Gastrocnemius medialis (tissue), 4 donors: ENCODE measurements around the gene EEF2KMT.

Experiments used
- CTCF ChIP-seq, 5 experiments: fragments of 450-650 bp in 3 of 5; fragments of 200-600 bp in 2 of 5; sonication (generic) in 2 of 5; IDR thresholded peaks in 4 of 5; conservative IDR thresholded peaks in 1 of 5; 1 replicate in 4 of 5; 2 replicates in 1 of 5; pipeline ENCODE4 v1.5.1; 2016 to 2019; ENCODE audit warnings: antibody characterized with exemption in 5 of 5, mild to moderate bottlenecking in 3 of 5, moderate library complexity in 3 of 5
- POLR2A ChIP-seq, 2 donors: fragments of 450-650 bp; IDR thresholded peaks; one replicate each; pipeline ENCODE4 v1.6.1; 2017; ENCODE audit warnings: antibody characterized with exemption in 2 of 2, mild to moderate bottlenecking in 2 of 2, moderate library complexity in 2 of 2

GRCh38 chr16:5062790-5063765 lies 34.5 kb downstream of the EEF2KMT start:
- TF ChIP-seq CTCF (IDR thresholded peaks at IDR 0.05 in 4 of 5, conservative IDR thresholded peaks at IDR 0.05 in 1 of 5) (no peak), POLR2A (IDR thresholded peaks at IDR 0.05) (no peak)
